ENCODE measurements around the gene SRMS.

The SRMS gene

DNA sequence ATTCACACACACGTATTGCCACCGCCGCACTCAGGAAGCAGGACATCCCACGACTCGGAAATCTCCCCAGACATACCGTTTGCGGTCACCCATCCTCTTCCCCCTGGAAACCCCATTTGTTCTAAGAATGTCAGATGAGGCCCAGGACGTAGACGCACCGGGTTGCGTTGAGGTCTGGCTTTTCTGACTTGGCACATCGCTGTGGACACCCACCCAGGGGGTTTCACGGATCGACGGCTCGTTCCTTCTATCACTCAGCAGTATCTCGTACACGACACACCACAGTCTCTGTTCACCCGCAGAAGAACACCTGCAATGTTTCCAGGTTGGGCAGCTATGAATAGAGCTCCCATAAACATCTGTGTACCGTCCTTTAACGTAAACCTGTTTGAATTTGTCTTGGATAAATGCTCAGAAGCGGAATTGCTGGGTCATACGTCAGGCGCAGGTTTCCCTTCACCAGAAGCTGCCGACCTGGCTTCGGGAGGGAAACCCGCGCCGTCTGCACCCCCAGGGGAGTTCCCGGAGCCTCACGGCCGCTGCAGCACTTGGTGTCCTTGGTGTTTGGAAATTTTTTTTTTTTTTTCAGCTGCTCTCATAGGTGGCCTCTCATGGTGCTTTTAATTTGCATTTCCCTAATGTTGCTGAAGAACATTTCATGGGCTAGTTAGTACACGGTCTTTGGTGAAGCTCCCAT lies 39.3 kb downstream of the SRMS start:
- no peak for DNase-seq (ENCODE audit: low spot score)
- TF ChIP-seq, protein P1, sequence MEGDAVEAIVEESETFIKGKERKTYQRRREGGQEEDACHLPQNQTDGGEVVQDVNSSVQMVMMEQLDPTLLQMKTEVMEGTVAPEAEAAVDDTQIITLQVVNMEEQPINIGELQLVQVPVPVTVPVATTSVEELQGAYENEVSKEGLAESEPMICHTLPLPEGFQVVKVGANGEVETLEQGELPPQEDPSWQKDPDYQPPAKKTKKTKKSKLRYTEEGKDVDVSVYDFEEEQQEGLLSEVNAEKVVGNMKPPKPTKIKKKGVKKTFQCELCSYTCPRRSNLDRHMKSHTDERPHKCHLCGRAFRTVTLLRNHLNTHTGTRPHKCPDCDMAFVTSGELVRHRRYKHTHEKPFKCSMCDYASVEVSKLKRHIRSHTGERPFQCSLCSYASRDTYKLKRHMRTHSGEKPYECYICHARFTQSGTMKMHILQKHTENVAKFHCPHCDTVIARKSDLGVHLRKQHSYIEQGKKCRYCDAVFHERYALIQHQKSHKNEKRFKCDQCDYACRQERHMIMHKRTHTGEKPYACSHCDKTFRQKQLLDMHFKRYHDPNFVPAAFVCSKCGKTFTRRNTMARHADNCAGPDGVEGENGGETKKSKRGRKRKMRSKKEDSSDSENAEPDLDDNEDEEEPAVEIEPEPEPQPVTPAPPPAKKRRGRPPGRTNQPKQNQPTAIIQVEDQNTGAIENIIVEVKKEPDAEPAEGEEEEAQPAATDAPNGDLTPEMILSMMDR (IDR thresholded peaks at IDR 0.05; ENCODE audit: borderline replicate concordance, control extremely low read depth, extremely low read depth, insufficient read depth, missing control alignments): no peak
- in situ Hi-C loops (cut with MboI; ENCODE audit: low sequenced_read_pairs, unreplicated experiment): no loop called here

DNA sequence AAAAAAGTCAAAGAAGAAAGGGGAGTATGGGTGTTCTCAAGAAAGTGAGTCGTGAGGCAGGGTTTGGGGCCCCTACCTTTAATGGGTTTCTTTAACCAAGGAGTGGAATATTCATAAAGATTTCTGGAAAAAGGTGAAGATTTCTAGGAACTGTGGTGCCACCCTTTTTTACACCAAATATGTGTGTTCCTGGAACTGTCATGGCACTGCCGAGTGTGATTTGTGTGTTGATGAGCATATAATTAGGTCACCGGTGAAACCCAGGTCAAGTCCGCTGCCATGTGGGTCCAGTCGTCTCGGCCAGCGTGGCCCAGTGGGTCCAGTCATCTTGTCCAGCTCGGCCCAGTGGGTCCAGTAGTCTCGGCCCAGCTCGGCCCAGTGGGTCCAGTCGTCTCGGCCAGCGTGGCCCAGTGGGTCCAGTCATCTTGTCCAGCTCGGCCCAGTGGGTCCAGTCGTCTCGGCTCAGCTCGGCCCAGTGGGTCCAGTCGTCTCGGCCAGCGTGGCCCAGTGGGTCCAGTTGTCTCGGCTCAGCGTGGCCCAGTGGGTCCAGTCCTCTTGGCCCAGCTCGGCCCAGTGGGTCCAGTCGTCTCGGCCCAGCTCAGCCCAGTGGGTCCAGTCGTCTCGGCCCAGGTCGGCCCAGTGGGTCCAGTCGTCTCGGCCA lies 40.3 kb downstream of the SRMS start:
- TF ChIP-seq, protein P1 (IDR thresholded peaks at IDR 0.05; ENCODE audit: borderline replicate concordance, control extremely low read depth, extremely low read depth, insufficient read depth, missing control alignments): no peak
- in situ Hi-C loops (cut with MboI; ENCODE audit: low sequenced_read_pairs, unreplicated experiment): no loop called here
- no peak for DNase-seq (ENCODE audit: low spot score)

DNA sequence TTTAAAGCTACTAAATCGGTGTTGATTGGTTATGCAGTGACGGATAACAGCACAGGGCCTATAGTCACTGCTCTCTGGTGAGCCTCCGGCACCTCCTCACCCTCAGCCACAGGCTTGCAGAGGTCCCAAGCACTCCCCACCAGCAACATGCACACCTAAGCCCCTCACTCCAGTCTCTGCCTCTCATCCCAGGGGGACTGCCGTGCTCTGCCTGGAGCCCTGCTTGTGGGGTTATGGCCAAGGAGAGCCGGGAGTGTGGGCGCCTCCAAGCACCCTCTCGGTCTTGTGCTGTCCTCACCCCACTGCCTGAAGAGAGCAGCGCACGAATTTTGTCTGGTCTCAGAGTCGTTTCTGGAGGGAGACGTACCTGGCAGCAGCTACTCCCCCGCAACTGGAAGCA lies 41.8 kb downstream of the SRMS start:
- TF ChIP-seq, protein P1 (IDR thresholded peaks at IDR 0.05; ENCODE audit: borderline replicate concordance, control extremely low read depth, extremely low read depth, insufficient read depth, missing control alignments): no peak
- in situ Hi-C loops (cut with MboI; ENCODE audit: low sequenced_read_pairs, unreplicated experiment): no loop called here
- no peak for DNase-seq (ENCODE audit: low spot score)

DNA sequence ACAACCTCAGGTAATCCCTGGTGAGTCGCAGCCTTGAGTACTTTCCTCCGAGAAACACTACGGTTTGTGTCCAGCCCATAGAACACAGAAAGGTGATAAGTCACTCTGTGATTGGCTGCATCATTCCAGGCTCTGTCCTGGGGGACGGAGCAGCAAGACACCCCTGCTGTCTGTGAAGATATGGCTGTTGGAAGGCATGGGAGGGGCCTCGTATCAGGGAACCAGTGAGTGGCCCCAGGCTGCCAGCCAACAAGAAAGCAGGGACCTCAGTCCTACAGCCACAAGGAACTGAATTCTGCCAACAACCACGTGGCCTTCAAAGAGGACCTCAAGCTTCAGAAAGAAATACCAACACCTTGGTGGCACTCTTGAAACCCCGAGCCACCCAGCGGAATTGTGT lies 42.3 kb downstream of the SRMS start:
- no peak for DNase-seq (ENCODE audit: low spot score)
- in situ Hi-C loops (cut with MboI; ENCODE audit: low sequenced_read_pairs, unreplicated experiment): no loop called here
- TF ChIP-seq, protein P1 (IDR thresholded peaks at IDR 0.05; ENCODE audit: borderline replicate concordance, control extremely low read depth, extremely low read depth, insufficient read depth, missing control alignments): no peak

DNA sequence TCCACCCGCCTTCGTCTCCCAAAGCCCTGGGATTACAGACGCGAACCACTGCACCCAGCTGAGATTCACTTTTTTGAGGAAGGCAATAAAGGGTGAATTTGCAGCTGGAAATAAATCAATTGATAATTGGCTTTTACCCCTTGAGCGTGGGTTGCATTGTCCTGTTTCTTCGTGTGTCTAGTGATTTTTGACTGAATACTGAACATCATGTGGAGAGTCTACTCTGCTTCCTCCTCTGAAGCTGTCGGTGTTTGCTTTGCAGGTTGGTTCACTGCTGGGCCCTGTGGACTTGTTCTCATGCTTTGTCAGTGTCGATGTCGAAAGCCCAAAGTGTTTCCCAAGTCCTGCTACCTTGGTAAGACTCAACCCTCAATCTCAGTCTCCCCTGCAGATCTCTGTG lies 42.9 kb downstream of the SRMS start:
- in situ Hi-C loops (cut with MboI; ENCODE audit: low sequenced_read_pairs, unreplicated experiment): no loop called here
- TF ChIP-seq, protein P1 (IDR thresholded peaks at IDR 0.05; ENCODE audit: borderline replicate concordance, control extremely low read depth, extremely low read depth, insufficient read depth, missing control alignments): no peak
- no peak for DNase-seq (ENCODE audit: low spot score)

DNA sequence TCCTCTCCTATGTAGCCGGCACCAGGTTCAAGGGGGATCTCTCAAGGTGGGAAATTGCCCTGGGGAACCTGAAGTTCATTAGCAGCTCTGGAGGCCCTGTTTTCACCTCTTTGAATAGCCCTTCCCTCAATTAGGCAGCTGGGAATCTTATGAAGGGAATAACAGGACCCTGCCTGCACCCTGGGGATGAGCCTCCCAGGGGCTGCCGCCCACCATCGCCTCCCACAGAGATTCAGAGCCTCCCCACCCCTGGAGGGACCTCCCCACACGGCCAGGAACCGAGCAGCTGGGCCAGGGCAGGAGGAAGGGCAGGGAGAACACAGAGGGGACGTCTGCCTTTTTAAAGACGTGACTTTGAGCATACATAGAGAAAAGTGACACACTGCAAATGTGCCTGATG lies 44.0 kb downstream of the SRMS start:
- in situ Hi-C loops (cut with MboI; ENCODE audit: low sequenced_read_pairs, unreplicated experiment): no loop called here
- TF ChIP-seq, protein P1 (IDR thresholded peaks at IDR 0.05; ENCODE audit: borderline replicate concordance, control extremely low read depth, extremely low read depth, insufficient read depth, missing control alignments): no peak
- no peak for DNase-seq (ENCODE audit: low spot score)
